HCT116 (cell line): Measurements from ENCODE around the gene APBB2. TPM values are rescaled to one million over a fixed set of nuclear protein-coding genes. Genes with fewer than 3 reads are reported as not detected.

ENCODE experiments used
- ATAC-seq: fragments of 200-7000 bp; cut with Tn5 transposase; 2 replicates; pipeline ENCODE4 v1.9.1; 2020; ENCODE audit warnings: mild to moderate bottlenecking, moderate library complexity
- BruUV-seq: library from RNA; stranded (reverse); fragments of 400-500 nt; replicated peaks from 2 replicates; lab custom pipeline; 2021; lab: Mats Ljungman, UMichigan
- CTCF ChIA-PET: fragments of 300-600 bp; sonication (Branson Sonifier 250); formaldehyde crosslinking; loops from one replicate; lab custom pipeline; 2021; ENCODE audit warnings: antibody characterized with exemption; lab: Charles Lee
- POLR2A ChIA-PET: fragments of 300-600, 350-600 bp; sonication (Branson Sonifier 250); formaldehyde crosslinking; loops from one replicate; lab custom pipeline; 2021; ENCODE audit warnings: antibody characterized with exemption; lab: Charles Lee
- RAD21 ChIA-PET, 2 experiments: fragments of 300-600 bp; sonication (Branson Sonifier 250); formaldehyde crosslinking; loops; one replicate each; lab custom pipeline; 2023; ENCODE audit warnings: low total read pairs in 2 of 2; ENCODE audit not compliant: uncharacterized antibody in 2 of 2, unreplicated experiment in 2 of 2, low non-redundant PET in 1 of 2; lab: Charles Lee
- DNase-seq: peaks from one replicate; pipeline ENCODE4 v3.0.0-alpha.2; 2010; ENCODE audit warnings: low read depth, low spot score
- H2AFZ ChIP-seq: fragments of 200-600 bp; shearing (Covaris generic), sonication (generic); 2 replicates; pipeline ENCODE4 v1.6.1; 2017; ENCODE audit warnings: low read depth, mixed run types, mixed read lengths, antibody characterized with exemption, low read length; ENCODE audit not compliant: poor library complexity, severe bottlenecking
- H3K27ac ChIP-seq: 2 replicates; pipeline ENCODE4 v1.5.1; 2012; ENCODE audit warnings: low read depth, low read length
- H3K27me3 ChIP-seq: fragments of 200-600 bp; sonication (generic); 2 replicates; pipeline ENCODE4 v1.6.1; 2016; ENCODE audit warnings: mixed run types, low read length, mixed read lengths; ENCODE audit not compliant: insufficient read depth
- H3K36me3 ChIP-seq, 2 experiments: fragments of 200-500 bp in 1 of 2; fragments of 200-600 bp in 1 of 2; sonication (Bioruptor generic) in 1 of 2; sonication (generic) in 1 of 2; 2 replicates each; pipeline versions ENCODE4 v1.5.1 to v1.6.1; 2014 to 2016; ENCODE audit warnings: low read length in 2 of 2, inconsistent platforms in 1 of 2, mixed read lengths in 1 of 2, mixed run types in 1 of 2; ENCODE audit not compliant: insufficient read depth in 2 of 2, control insufficient read depth in 1 of 2
- H3K4me1 ChIP-seq, 2 experiments: fragments of 200-600 bp in 1 of 2; sonication (generic) in 1 of 2; 2 replicates each; pipeline versions ENCODE4 v1.5.1 to v1.6.1; 2012 to 2017; ENCODE audit warnings: low read length in 2 of 2, inconsistent platforms in 1 of 2, mild to moderate bottlenecking in 1 of 2, mixed read lengths in 1 of 2, mixed run types in 1 of 2, moderate library complexity in 1 of 2; ENCODE audit not compliant: insufficient read depth in 2 of 2, control insufficient read depth in 1 of 2
- H3K4me2 ChIP-seq: fragments of 200-600 bp; sonication (generic); 2 replicates; pipeline ENCODE4 v1.6.1; 2017; ENCODE audit warnings: mixed run types, low read length, mixed read lengths
- H3K4me3 ChIP-seq, 2 experiments: fragments of 200-600 bp in 1 of 2; sonication (generic) in 1 of 2; replicated peaks in 1 of 2; 2 replicates each; pipeline ENCODE4 v1.5.1; 2011 to 2016; ENCODE audit warnings: low read length in 2 of 2, control low read depth in 1 of 2, low read depth in 1 of 2, mild to moderate bottlenecking in 1 of 2, mixed read lengths in 1 of 2, mixed run types in 1 of 2
- H3K79me2 ChIP-seq: fragments of 200-600 bp; sonication (generic); 2 replicates; pipeline ENCODE4 v1.6.1; 2017; ENCODE audit warnings: mild to moderate bottlenecking, mixed run types, low read length, moderate library complexity, mixed read lengths; ENCODE audit not compliant: insufficient read depth
- H3K9ac ChIP-seq: fragments of 200-600 bp; sonication (generic); 2 replicates; pipeline ENCODE4 v1.6.1; 2016; ENCODE audit warnings: low read length, mixed read lengths
- H3K9me2 ChIP-seq: fragments of 200-600 bp; sonication (generic), shearing (Covaris generic); 2 replicates; pipeline ENCODE4 v1.6.1; 2017; ENCODE audit warnings: mixed run types, mild to moderate bottlenecking, moderate library complexity; ENCODE audit not compliant: insufficient read depth
- H3K9me3 ChIP-seq, 2 experiments: fragments of 200-500 bp in 1 of 2; fragments of 200-600 bp in 1 of 2; sonication (Bioruptor generic) in 1 of 2; sonication (generic) in 1 of 2; 2 replicates each; pipeline ENCODE4 v1.6.1; 2014 to 2017; ENCODE audit warnings: low read length in 2 of 2, mixed read lengths in 2 of 2, inconsistent platforms in 1 of 2, low read depth in 1 of 2, mild to moderate bottlenecking in 1 of 2, mixed run types in 1 of 2, moderate library complexity in 1 of 2; ENCODE audit not compliant: control insufficient read depth in 1 of 2, insufficient read depth in 1 of 2
- H4K20me1 ChIP-seq: fragments of 200-600 bp; sonication (generic), shearing (Covaris generic); 2 replicates; pipeline ENCODE4 v1.6.1; 2017; ENCODE audit warnings: mixed run types, mild to moderate bottlenecking, moderate library complexity; ENCODE audit not compliant: insufficient read depth
- CBX3 ChIP-seq: IDR thresholded peaks from 2 replicates; pipeline ENCODE4 v1.6.1; 2012; ENCODE audit warnings: low read depth
- CEBPB ChIP-seq: IDR thresholded peaks from 2 replicates; pipeline ENCODE4 v1.6.1; 2012; ENCODE audit warnings: low read depth
- EZH2 ChIP-seq: fragments of 200-600 bp; sonication (generic); IDR thresholded peaks from 2 replicates; pipeline ENCODE4 v1.6.1; 2017; ENCODE audit warnings: antibody characterized with exemption, mixed run types
- EZH2phosphoT487 ChIP-seq: fragments of 200-600 bp; IDR thresholded peaks from 2 replicates; pipeline ENCODE4 v1.6.1; 2018; ENCODE audit warnings: antibody characterized with exemption, borderline replicate concordance
- FOSL1 ChIP-seq: IDR thresholded peaks from 2 replicates; pipeline ENCODE4 v1.6.1; 2012; ENCODE audit warnings: low read depth
- JUND ChIP-seq: IDR thresholded peaks from 2 replicates; pipeline ENCODE4 v1.6.1; 2012
- RAD21 ChIP-seq: IDR thresholded peaks from 2 replicates; pipeline ENCODE4 v1.6.1; 2012; ENCODE audit warnings: low read depth, mild to moderate bottlenecking
- SIN3A ChIP-seq: IDR thresholded peaks from 2 replicates; pipeline ENCODE4 v1.6.1; 2012; ENCODE audit warnings: low read depth
- SP1 ChIP-seq: IDR thresholded peaks from 2 replicates; pipeline ENCODE4 v1.6.1; 2012; ENCODE audit warnings: low read depth
- YY1 ChIP-seq: IDR thresholded peaks from 2 replicates; pipeline ENCODE4 v1.6.1; 2011; ENCODE audit warnings: low read length, low read depth, moderate library complexity, mild to moderate bottlenecking; ENCODE audit not compliant: insufficient replicate concordance; ENCODE audit errors: extremely low read depth
- intact Hi-C: fragments of 100-400 bp; cut with micrococcal nuclease; formaldehyde crosslinking; loops from 2 replicates; pipeline ENCODE4 v1.10.0; 2022
- total RNA-seq: library from RNA; stranded (reverse); gene quantifications from one replicate; pipeline ENCODE4 v1.2.1, GENCODE V29; 2021; ENCODE audit not compliant: unreplicated experiment
- TF ChIP-seq, protein P1 (sequence below): IDR thresholded peaks from 2 replicates; pipeline ENCODE4 v1.6.1; 2012
- TF ChIP-seq, protein P2 (sequence below): IDR thresholded peaks from 2 replicates; pipeline ENCODE4 v1.6.1; 2012; ENCODE audit warnings: low read depth

APBB2 gene
- total RNA-seq, 1 experiment from 2014 or later = 72.5 TPM

- CTCF ChIA-PET = interaction anchor here (0.6 to 2.7 kb wide), 19 partner anchors 8 to 136 kb away, joined by 3 to 9 read pairs (median 4); no protein-coding TSS in a partner anchor
- POLR2A ChIA-PET = interaction anchor here (0.9 kb wide), 1 partner anchor 9 kb away, joined by 3 read pairs; no protein-coding TSS in a partner anchor
- Histone ChIP-seq H3K4me1 (peaks cover 4 to 11% of the 10 kb centered on the region in 2 experiments; a peak in 3 of 4 replicates), H3K79me2 (no peaks in the 10 kb centered on the region; the same call in 1 of the 2 replicates), H3K9me3 (no peaks in the 10 kb centered on the region), H3K9ac (no peak overlapping the region), H3K4me2 (no peak overlapping the region), H3K27ac (no peak overlapping the region), H4K20me1 (no peaks in the 10 kb centered on the region), H3K27me3 (no peaks in the 10 kb centered on the region), H3K36me3 (no peaks in the 10 kb centered on the region), H3K9me2 (no peaks in the 10 kb centered on the region), H2AFZ (no peak overlapping the region), H3K4me3 (no peak overlapping the region)
- no peak for ATAC-seq
- DNase-seq = no peak
- intact Hi-C loops = loop anchor here (2.0 kb wide), 1 partner anchor 104 kb away; no protein-coding TSS in a partner anchor
- TF ChIP-seq, protein P1, sequence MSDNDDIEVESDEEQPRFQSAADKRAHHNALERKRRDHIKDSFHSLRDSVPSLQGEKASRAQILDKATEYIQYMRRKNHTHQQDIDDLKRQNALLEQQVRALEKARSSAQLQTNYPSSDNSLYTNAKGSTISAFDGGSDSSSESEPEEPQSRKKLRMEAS = no peak
- no peak for TF ChIP-seq SIN3A
- TF ChIP-seq EZH2 = no peak
- no peak for TF ChIP-seq RAD21
- TF ChIP-seq EZH2phosphoT487 = no peak
- TF ChIP-seq JUND = no peak
- no peak for TF ChIP-seq FOSL1
- TF ChIP-seq SP1 = 0 out of 2 replicates have a peak, but pooled peaks have one; percentile 1
- no peak for TF ChIP-seq CEBPB
- BruUV-seq = no TSS peak
- RAD21 ChIA-PET = no interaction called here
Observed at GRCh38 chr4:40840255-40840984, 373.9 kb downstream of the APBB2 start.

DNA sequence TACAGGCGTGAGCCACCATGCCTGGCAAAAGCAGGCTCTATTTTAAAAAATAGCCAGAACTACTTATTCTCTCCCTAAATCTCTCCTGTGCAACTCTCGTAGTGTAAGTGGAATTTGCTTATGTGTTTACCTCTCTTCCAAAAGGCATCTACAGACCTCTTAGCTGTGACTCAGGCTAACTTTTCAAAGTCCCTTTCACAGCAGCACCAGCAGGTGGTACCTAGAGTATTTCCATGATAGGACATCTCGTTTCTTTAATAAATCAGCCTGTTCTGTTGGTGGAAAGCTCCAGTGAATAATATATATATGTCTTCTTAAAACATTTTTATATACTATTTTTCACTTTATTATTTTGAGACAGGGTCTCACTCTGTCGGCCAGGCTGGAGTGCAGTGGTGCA lies 375.6 kb downstream of the APBB2 start:
- ChIA-PET POLR2A (no interaction called here), CTCF (no interaction called here), RAD21 (no interaction called here)
- DNase-seq = no peak
- no peak for ATAC-seq
- Histone ChIP-seq H3K79me2 (no peaks in the 10 kb centered on the region; the same call in 1 of the 2 replicates), H3K27ac (no peak overlapping the region), H3K4me2 (no peak overlapping the region), H4K20me1 (no peaks in the 10 kb centered on the region), H2AFZ (no peak overlapping the region), H3K9me3 (no peaks in the 10 kb centered on the region), H3K27me3 (no peaks in the 10 kb centered on the region), H3K36me3 (no peaks in the 10 kb centered on the region), H3K4me3 (no peak overlapping the region), H3K4me1 (peaks cover 4 to 11% of the 10 kb centered on the region in 2 experiments; a peak in 3 of 4 replicates), H3K9ac (no peak overlapping the region), H3K9me2 (no peaks in the 10 kb centered on the region)
- no TSS peak for BruUV-seq
- intact Hi-C loops = no loop called here
- TF ChIP-seq RAD21 = no peak
- no peak for TF ChIP-seq EZH2
- no peak for TF ChIP-seq JUND
- no peak for TF ChIP-seq FOSL1
- TF ChIP-seq, protein P2, sequence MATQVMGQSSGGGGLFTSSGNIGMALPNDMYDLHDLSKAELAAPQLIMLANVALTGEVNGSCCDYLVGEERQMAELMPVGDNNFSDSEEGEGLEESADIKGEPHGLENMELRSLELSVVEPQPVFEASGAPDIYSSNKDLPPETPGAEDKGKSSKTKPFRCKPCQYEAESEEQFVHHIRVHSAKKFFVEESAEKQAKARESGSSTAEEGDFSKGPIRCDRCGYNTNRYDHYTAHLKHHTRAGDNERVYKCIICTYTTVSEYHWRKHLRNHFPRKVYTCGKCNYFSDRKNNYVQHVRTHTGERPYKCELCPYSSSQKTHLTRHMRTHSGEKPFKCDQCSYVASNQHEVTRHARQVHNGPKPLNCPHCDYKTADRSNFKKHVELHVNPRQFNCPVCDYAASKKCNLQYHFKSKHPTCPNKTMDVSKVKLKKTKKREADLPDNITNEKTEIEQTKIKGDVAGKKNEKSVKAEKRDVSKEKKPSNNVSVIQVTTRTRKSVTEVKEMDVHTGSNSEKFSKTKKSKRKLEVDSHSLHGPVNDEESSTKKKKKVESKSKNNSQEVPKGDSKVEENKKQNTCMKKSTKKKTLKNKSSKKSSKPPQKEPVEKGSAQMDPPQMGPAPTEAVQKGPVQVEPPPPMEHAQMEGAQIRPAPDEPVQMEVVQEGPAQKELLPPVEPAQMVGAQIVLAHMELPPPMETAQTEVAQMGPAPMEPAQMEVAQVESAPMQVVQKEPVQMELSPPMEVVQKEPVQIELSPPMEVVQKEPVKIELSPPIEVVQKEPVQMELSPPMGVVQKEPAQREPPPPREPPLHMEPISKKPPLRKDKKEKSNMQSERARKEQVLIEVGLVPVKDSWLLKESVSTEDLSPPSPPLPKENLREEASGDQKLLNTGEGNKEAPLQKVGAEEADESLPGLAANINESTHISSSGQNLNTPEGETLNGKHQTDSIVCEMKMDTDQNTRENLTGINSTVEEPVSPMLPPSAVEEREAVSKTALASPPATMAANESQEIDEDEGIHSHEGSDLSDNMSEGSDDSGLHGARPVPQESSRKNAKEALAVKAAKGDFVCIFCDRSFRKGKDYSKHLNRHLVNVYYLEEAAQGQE = no peak
- TF ChIP-seq, protein P1 = no peak
- no peak for TF ChIP-seq EZH2phosphoT487
- no peak for TF ChIP-seq CBX3
- no peak for TF ChIP-seq YY1
